Stimulated activated CD8-positive, alpha-beta memory T cell treated with anti-CD3 and anti-CD28 coated beads, Interleukin-7, amount 100 ng/mL, for 4 hours (primary cell): ENCODE measurements around the gene PCDHA2.
"Not testable (repeated sequence)": the region's sequence is repeated elsewhere in the genome, so short reads cannot be mapped to it uniquely, and the experiment has no call there.

Source experiments
- DNase-seq, 2 donors: peaks; one replicate each; pipeline ENCODE4 v3.0.0-alpha.2; 2020; ENCODE audit warnings: low read depth in 2 of 2

The PCDHA2 gene

DNA sequence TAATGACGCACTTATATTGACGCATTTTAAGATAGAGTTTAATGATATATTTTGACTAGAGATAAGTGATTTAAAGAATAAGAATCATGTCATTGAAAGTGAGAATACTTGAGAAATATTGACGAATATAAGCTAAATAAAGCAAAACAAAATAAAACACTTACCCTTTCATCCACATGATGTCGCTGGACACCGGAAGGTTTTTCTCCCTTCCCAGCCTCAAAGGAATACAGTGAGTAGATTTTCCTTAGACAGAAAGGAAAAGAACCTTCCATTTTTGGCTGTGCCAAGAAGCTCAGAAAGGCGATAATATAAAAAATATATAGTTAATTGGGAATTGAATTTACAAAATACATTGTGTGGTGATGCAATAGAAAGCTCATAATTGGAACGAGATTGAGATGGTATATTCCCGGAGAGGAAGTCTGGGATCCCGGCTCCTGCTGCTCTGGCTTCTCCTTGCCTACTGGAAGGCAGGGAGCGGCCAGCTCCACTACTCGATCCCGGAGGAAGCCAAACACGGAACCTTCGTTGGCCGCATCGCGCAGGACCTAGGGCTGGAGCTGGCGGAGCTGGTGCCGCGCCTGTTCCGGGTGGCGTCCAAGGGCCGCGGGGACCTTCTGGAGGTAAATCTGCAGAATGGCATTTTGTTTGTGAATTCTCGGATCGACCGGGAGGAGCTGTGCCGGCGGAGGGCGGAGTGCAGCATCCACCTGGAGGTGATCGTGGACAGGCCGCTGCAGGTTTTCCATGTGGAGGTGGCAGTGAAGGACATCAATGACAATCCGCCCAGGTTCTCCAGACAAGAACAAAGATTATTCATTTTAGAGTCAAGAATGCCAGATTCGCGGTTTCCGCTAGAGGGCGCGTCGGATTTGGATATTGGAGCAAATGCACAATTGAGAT lies 27.0 kb downstream of the PCDHA2 start, which contains the start of gene PCDHA5:
Gene PCDHA5 (plus strand): TSS at position 239 of the 906 bp plus-strand sequence.
- DNase-seq = no peak

DNA sequence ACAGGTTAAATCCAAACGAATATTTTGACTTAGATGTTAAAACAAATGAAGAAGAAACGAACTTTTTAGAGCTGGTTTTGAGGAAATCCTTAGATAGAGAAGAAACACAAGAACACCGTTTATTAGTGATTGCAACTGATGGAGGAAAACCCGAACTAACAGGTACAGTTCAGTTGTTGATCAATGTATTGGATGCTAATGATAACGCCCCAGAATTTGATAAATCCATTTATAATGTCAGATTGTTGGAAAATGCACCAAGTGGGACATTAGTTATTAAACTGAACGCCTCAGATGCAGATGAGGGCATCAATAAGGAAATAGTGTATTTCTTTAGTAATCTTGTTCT lies 27.6 kb downstream of the PCDHA2 start:
- DNase-seq = no peak

DNA sequence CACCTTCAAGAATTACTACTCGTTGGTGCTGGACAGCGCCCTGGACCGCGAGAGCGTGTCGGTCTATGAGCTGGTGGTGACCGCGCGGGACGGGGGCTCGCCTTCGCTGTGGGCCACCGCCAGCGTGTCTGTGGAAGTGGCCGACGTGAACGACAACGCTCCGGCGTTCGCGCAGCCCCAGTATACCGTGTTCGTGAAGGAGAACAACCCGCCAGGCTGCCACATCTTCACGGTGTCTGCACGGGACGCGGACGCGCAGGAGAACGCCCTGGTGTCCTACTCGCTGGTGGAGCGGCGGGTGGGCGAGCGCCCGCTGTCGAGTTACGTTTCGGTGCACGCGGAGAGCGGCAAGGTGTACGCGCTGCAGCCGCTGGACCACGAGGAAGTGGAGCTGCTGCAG lies 28.3 kb downstream of the PCDHA2 start:
- not testable (repeated sequence) for DNase-seq

DNA sequence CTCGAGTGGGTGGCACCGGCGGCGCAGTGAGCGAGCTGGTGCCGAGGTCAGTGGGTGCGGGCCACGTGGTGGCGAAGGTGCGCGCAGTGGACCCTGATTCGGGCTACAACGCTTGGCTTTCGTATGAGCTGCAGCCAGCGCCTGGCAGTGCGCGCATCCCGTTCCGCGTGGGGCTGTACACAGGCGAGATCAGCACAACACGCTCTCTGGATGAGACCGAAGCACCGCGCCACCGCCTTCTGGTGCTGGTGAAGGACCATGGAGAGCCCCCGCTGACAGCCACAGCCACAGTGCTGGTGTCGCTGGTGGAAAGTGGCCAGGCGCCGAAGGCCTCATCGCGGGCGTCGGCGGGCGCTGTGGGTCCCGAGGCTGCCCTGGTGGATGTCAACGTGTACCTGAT lies 28.8 kb downstream of the PCDHA2 start:
- no peak for DNase-seq

DNA sequence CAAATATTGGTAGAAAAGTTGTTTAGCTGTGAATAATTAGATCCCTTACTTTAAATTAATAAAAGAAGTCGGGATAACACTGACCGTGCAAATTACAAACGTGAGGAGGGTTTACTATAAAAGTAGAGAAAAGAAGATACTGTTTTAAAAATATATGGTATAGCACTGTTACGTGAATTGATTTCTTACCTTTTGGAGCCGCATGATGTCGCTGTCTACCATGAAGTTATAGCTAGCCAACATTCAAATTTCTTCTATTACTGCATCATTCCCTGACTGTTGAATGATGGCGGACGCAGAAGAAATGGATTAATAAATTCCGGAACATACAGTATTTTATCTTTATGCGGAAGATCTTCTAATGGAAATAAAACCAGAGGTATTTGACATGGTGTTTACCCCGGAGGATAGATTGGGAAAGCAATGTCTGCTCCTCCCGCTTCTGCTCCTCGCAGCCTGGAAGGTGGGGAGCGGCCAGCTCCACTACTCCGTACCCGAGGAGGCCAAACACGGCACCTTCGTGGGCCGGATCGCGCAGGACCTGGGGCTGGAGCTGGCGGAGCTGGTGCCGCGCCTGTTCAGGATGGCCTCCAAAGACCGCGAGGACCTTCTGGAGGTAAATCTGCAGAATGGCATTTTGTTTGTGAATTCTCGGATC lies 33.2 kb downstream of the PCDHA2 start, which contains the start of gene PCDHA6:
Gene PCDHA6 (plus strand): TSS at position 257 of the 658 bp plus-strand sequence. CDS start 132 bp downstream, at position 389.
- no peak for DNase-seq

DNA sequence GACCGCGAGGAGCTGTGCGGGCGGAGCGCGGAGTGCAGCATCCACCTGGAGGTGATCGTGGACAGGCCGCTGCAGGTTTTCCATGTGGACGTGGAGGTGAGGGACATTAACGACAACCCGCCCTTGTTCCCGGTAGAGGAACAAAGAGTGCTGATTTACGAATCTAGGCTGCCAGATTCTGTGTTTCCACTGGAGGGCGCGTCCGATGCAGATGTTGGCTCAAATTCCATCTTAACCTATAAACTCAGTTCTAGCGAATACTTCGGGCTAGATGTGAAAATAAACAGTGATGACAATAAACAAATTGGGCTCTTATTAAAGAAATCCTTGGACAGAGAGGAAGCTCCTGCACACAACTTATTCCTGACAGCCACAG lies 33.7 kb downstream of the PCDHA2 start:
- no peak for DNase-seq

- not testable (repeated sequence) for DNase-seq
Measured at GRCh38 chr5:140829511-140830501, 35.2 kb downstream of the PCDHA2 start.

GRCh38 chr5:140833993-140834392 lies 39.3 kb downstream of the PCDHA2 start, which contains the start of gene PCDHA7:
Gene PCDHA7, plus strand, starts transcription at chr5:140834269. Its CDS starts 115 bp downstream, at chr5:140834384.
- no peak for DNase-seq

DNA sequence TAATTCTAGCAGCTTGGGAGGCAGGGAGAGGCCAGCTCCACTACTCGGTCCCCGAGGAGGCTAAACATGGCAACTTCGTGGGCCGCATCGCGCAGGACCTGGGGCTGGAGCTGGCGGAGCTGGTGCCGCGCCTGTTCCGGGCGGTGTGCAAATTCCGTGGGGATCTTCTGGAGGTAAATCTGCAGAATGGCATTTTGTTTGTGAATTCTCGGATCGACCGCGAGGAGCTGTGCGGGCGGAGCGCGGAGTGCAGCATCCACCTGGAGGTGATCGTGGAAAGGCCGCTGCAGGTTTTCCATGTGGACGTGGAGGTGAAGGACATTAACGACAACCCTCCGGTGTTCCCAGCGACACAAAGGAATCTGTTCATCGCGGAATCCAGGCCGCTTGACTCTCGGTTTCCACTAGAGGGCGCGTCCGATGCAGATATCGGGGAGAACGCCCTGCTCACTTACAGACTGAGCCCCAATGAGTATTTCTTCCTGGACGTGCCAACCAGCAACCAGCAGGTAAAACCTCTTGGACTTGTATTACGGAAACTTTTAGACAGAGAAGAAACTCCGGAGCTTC lies 39.9 kb downstream of the PCDHA2 start:
- not testable (repeated sequence) for DNase-seq

GRCh38 chr5:140835622-140836510 lies 41.2 kb downstream of the PCDHA2 start:
- DNase-seq = no peak

- no peak for DNase-seq
Measured at GRCh38 chr5:140840978-140841962, 46.6 kb downstream of the PCDHA2 start, which contains the start of gene PCDHA8. Gene PCDHA8, plus strand, starts transcription at chr5:140841187. Its CDS starts 135 bp downstream, at chr5:140841322.

DNA sequence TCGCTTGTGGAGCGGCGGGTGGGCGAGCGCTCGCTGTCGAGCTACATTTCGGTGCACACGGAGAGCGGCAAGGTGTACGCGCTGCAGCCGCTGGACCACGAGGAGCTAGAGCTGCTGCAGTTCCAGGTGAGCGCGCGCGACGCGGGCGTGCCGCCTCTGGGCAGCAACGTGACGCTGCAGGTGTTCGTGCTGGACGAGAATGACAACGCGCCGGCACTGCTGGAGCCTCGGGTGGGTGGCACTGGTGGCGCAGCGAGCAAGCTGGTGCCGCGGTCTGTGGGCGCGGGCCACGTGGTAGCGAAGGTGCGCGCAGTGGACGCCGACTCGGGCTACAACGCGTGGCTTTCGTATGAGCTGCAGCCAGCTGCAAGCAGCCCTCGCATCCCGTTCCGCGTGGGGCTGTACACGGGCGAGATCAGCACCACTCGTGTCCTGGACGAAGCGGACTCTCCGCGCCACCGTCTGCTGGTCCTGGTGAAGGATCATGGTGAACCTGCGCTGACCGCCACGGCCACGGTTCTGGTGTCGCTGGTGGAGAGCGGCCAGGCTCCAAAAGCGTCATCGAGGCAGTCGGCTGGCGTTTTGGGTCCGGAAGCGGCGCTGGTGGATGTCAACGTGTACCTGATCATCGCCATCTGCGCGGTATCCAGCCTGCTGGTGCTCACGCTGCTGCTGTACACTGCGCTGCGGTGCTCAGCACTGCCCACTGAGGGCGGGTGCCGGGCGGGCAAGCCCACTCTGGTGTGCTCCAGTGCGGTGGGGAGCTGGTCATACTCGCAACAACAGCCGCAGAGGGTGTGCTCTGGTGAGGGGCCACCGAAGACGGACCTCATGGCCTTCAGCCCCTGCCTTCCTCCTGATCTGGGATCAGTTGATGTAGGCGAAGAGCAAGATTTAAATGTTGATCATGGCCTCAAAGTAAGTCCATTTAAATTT lies 48.4 kb downstream of the PCDHA2 start:
- no peak for DNase-seq
